DOHH2 (cell line): ENCODE data around the gene PLXNA2.

Experiments
- H3F3A ChIP-seq: fragments of 200-600 bp; sonication (generic), shearing (Covaris generic); 2 replicates; pipeline ENCODE4 v1.6.0; 2016; ENCODE audit warnings: antibody characterized with exemption, mild to moderate bottlenecking; ENCODE audit not compliant: control insufficient read depth, insufficient read depth
- H3K27ac ChIP-seq: fragments of 200-600 bp; sonication (generic); 2 replicates; pipeline ENCODE4 v1.5.1; 2014; ENCODE audit warnings: low read depth, mild to moderate bottlenecking, low read length, moderate library complexity
- H3K27me3 ChIP-seq: fragments of 200-600 bp; sonication (generic); 2 replicates; pipeline ENCODE4 v1.6.1; 2014; ENCODE audit warnings: mild to moderate bottlenecking, low read length, mixed read lengths; ENCODE audit not compliant: control insufficient read depth
- H3K36me3 ChIP-seq: fragments of 200-600 bp; sonication (generic); 2 replicates; pipeline ENCODE4 v1.6.1; 2014; ENCODE audit warnings: mild to moderate bottlenecking, low read length, moderate library complexity, mixed read lengths; ENCODE audit not compliant: control insufficient read depth
- H3K4me1 ChIP-seq: fragments of 200-600 bp; sonication (generic); 2 replicates; pipeline ENCODE4 v1.6.1; 2014; ENCODE audit warnings: mild to moderate bottlenecking, low read length, mixed read lengths; ENCODE audit not compliant: control insufficient read depth
- H3K4me2 ChIP-seq: fragments of 200-600 bp; sonication (generic); 2 replicates; pipeline ENCODE4 v1.6.0; 2014; ENCODE audit warnings: mild to moderate bottlenecking, low read length, moderate library complexity
- H3K4me3 ChIP-seq: fragments of 200-600 bp; sonication (generic); 2 replicates; pipeline ENCODE4 v1.5.1; 2014; ENCODE audit warnings: mild to moderate bottlenecking, low read length, mixed read lengths
- H3K79me2 ChIP-seq: fragments of 200-600 bp; sonication (generic); 2 replicates; pipeline ENCODE4 v1.6.1; 2014; ENCODE audit warnings: mild to moderate bottlenecking, low read length, mixed read lengths; ENCODE audit not compliant: control insufficient read depth
- H3K9me2 ChIP-seq: fragments of 200-600 bp; sonication (generic); replicated peaks from 2 replicates; pipeline ENCODE4 v1.6.1; 2014; ENCODE audit warnings: mild to moderate bottlenecking, low read length, mixed read lengths; ENCODE audit not compliant: control insufficient read depth
- H3K9me3 ChIP-seq: fragments of 200-600 bp; sonication (generic); 2 replicates; pipeline ENCODE4 v1.6.1; 2014; ENCODE audit warnings: antibody characterized with exemption, low read length, mixed read lengths; ENCODE audit not compliant: control insufficient read depth, insufficient read depth
- H4K20me1 ChIP-seq: fragments of 200-600 bp; sonication (generic); 2 replicates; pipeline ENCODE4 v1.6.0; 2014; ENCODE audit warnings: low read depth, mild to moderate bottlenecking, antibody characterized with exemption, low read length, moderate library complexity; ENCODE audit not compliant: control insufficient read depth, insufficient read depth
- EZH2phosphoT487 ChIP-seq: fragments of 200-600 bp; sonication (generic); IDR thresholded peaks from 2 replicates; pipeline ENCODE4 v1.6.1; 2017; ENCODE audit warnings: borderline replicate concordance, mild to moderate bottlenecking, antibody characterized with exemption, low read length, moderate library complexity, mixed read lengths
- TF ChIP-seq, protein P1 (sequence below): fragments of 200-600 bp; sonication (generic); IDR thresholded peaks from one replicate; pipeline ENCODE4 v1.5.1; 2014; ENCODE audit warnings: antibody characterized with exemption, mild to moderate bottlenecking, low read depth, low read length; ENCODE audit not compliant: poor library complexity, severe bottlenecking

The PLXNA2 gene

DNA sequence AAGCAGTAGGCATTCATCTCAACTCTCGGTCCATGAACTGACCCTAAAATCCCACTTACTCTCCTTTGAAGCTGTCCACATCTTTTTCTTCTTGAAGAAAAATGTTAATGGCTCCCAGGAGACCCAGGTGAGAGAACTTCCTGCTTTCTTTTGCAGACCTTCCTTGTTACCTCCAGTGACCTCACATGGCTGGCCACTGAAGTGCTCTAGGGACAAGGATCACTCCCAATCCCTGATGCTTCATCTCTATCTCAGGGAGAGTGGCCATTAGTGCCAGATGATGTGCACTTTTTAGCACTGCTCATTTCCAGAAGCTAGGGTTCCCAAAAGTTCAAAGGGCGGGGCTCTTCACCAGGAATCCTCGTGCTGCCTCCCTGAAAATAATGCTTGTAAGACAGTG lies 16.2 kb downstream of the PLXNA2 start:
- Histone ChIP-seq H3K9me2 (no peaks in the 10 kb centered on the region), H3F3A (no peaks in the 10 kb centered on the region), H3K27me3 (peaks cover 6% of the 10 kb centered on the region; the same call in 1 of the 2 replicates), H4K20me1 (no peaks in the 10 kb centered on the region), H3K4me2 (no peak overlapping the region), H3K4me3 (no peak overlapping the region), H3K9me3 (no peaks in the 10 kb centered on the region), H3K79me2 (no peaks in the 10 kb centered on the region), H3K36me3 (no peaks in the 10 kb centered on the region), H3K27ac (no peak overlapping the region), H3K4me1 (no peaks in the 10 kb centered on the region)
- TF ChIP-seq, protein P1, sequence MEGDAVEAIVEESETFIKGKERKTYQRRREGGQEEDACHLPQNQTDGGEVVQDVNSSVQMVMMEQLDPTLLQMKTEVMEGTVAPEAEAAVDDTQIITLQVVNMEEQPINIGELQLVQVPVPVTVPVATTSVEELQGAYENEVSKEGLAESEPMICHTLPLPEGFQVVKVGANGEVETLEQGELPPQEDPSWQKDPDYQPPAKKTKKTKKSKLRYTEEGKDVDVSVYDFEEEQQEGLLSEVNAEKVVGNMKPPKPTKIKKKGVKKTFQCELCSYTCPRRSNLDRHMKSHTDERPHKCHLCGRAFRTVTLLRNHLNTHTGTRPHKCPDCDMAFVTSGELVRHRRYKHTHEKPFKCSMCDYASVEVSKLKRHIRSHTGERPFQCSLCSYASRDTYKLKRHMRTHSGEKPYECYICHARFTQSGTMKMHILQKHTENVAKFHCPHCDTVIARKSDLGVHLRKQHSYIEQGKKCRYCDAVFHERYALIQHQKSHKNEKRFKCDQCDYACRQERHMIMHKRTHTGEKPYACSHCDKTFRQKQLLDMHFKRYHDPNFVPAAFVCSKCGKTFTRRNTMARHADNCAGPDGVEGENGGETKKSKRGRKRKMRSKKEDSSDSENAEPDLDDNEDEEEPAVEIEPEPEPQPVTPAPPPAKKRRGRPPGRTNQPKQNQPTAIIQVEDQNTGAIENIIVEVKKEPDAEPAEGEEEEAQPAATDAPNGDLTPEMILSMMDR = no peak
- TF ChIP-seq EZH2phosphoT487 = no peak

DNA sequence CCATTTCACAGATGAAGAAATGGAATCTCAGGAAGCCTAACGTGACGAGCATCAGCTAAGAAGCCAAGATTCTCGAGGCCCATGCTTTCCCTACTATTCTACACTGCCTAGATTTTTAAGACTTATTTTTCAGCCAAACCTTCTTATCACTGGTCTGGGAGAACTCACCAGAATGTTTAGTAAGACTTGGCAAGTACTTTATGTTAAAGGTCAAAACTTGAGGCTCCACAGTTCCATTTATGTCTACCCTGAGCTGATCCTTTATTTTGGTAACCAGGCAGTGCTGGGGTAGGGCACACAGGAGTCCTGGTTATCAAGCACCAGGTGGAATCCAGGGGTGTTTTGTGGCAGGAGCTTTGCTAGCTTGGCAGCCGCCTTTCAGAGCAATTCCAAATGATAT lies 16.8 kb downstream of the PLXNA2 start:
- H3K4me3 ChIP-seq = no peak overlapping the region

DNA sequence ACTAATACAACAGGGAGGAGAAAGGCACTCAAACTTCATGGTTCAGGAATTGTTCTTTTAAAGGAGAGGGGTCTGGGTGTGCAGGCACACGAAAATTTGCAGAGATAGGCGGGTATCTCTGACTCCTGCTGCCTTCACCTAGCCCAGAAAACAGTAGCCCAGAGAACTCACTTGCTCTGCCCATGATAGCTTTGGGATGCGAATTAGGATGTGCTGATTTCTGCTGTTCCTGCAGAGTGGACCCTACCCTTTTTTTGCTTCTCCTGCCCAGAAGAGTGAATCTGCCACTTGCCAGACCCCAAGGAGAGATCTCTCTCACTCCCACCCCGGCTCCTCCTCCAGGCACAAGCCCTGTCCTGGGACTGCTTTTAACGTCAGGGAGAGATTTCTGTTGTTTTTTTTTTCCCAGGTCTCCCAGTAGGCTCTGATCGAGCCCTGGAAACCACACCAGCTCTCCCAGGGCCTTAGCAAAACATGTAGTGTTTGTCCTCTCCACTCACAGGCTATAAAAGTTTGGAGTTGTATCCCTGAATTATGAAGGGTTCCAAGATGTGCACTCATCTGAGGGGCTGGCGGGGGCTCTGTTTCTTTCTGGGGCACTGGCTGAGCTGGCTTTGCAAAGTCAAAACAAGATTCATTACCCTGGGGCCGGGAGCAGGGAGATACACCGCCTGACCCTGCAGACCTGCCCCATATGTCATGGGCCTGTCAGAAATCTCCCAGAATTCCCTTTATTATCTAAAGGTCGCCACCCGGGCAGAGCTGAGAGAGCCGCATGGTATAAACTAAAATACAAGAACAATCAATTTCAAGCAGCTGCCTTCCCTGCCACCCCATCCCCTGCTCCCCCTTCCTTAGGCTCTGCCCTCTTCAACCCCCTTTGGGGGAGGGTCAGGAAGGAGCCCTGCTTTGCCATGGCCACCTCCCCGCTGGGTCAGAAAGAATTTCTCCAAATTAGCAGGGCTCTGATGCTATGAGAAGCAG lies 17.9 kb downstream of the PLXNA2 start:
- no peak for TF ChIP-seq EZH2phosphoT487
- TF ChIP-seq, protein P1 = no peak
- Histone ChIP-seq H3K9me2 (no peaks in the 10 kb centered on the region), H3K9me3 (no peaks in the 10 kb centered on the region), H3K79me2 (no peaks in the 10 kb centered on the region), H3K27me3 (peaks cover 7% of the 10 kb centered on the region; the same call in 1 of the 2 replicates), H3K4me3 (no peak overlapping the region), H3F3A (no peaks in the 10 kb centered on the region), H3K4me1 (no peaks in the 10 kb centered on the region), H3K4me2 (no peak overlapping the region), H3K27ac (no peak overlapping the region), H4K20me1 (no peaks in the 10 kb centered on the region), H3K36me3 (no peaks in the 10 kb centered on the region)

More for the DNA sequence above, 16.8 kb downstream of the PLXNA2 start:
- H3K9me3 ChIP-seq = no peaks in the 10 kb centered on the region
- TF ChIP-seq, protein P1 = no peak
- TF ChIP-seq EZH2phosphoT487 = no peak
- H3K4me1 ChIP-seq = no peaks in the 10 kb centered on the region
- no peaks in the 10 kb centered on the region for H3F3A ChIP-seq
- H3K36me3 ChIP-seq = no peaks in the 10 kb centered on the region
- no peak overlapping the region for H3K4me2 ChIP-seq
- H4K20me1 ChIP-seq = no peaks in the 10 kb centered on the region
- peaks cover 7% of the 10 kb centered on the region; the same call in 1 of the 2 replicates for H3K27me3 ChIP-seq
- no peak overlapping the region for H3K27ac ChIP-seq
- H3K9me2 ChIP-seq = no peaks in the 10 kb centered on the region
- no peaks in the 10 kb centered on the region for H3K79me2 ChIP-seq
